GM21381 (cell line): ENCODE data around the gene SH3TC1.

Experiments
- ATAC-seq: cut with Tn5 transposase; IDR thresholded peaks from one replicate; pipeline ENCODE4 v1.9.1; 2021; ENCODE audit warnings: mild to moderate bottlenecking, moderate library complexity; ENCODE audit not compliant: unreplicated experiment

SH3TC1 gene

DNA sequence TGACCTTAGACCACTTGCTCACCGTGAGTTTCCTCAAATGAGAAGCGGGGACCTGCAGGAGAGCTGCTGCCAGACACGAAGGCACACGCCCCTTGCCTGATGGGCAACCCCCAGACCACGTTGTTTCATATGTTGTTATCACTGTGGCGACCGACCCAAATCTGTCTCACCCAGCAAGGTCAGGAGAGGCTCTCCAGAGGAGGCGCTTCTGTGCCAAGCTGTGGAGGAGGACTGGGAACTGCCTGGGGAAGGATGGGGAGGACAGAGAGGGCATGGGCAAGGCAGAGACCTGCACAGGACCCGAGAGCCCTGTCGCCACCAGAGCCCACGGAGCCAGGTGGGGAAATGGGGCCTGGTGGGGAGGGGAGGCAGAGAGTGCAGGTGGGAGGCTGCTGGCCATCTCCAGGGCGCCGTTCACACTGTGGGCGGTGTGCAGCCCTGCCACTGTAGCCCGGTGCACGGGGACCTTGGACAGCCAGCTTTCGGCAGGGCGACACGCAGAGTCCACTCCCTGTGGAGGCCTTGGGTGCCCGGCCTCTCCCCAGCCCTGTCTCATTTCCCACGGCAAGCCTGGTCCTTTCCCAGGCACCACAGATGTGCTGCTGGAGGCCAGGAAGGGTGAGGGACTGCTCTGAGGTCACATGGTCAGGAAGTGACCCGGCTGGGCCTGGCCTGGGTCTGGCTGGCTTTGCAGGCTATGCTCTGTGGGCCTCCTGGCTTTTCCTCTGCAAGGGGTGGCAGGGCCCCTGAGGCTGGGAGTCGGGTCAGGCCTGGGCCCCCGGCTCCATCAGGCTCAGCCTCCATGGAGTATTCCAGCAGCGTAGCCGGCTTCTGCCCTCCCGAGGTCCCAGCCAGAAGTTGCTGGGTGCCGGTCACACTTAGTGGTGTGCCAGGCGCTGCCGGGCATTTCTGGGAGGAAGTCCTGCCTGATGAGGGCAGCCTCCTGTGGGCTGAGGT is 73.7 kb downstream of the SH3TC1 start:
- ATAC-seq: no peak

DNA sequence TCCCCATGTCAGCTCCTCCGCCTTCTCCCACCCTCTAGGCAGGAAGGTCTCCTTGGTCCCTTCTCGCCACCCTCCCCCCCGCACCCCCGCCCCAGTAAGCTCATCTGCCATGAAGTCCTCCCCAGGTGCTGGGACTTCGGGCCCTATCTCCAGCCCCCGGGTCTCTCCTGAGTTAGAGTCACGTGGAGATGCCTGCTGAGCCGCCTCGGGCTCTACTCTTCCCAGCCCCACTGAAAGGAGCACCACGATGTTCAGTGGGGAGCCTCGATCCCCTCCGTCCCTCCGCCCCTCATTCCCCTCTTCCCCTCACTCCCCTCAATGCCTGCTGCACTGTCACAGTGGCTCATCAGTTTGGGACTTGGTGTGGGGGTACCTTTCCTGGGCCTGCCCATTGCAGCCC is 74.4 kb downstream of the SH3TC1 start:
- ATAC-seq: no peak

DNA sequence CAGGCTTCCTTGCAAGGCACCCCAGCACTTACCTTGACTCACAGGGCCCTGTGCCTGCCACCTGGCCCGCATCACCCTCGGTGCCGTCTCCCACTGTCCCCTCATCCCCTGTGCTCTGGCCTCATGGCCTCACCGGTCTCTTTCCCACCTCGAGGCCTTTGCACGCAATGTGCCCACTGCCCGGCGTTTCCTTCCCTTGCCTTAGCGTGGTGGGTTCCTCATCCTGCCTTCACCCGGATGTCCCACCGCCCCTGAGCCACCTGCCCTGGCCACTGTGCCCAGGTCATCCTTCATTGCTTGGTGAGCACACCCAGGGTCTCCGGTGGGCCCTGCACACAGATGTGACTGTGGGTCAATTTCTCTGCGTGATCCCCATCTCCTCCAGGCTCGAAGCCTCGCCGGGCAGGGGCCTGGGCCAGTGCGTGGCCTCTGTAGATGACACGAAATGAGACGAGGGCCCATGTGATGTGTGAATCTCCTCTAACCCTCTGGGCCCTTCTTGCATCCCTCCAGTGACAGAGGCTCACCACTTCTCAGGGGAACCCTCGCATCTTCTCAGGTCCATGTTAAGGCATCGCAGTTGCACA is 75.1 kb downstream of the SH3TC1 start:
- ATAC-seq: no peak

DNA sequence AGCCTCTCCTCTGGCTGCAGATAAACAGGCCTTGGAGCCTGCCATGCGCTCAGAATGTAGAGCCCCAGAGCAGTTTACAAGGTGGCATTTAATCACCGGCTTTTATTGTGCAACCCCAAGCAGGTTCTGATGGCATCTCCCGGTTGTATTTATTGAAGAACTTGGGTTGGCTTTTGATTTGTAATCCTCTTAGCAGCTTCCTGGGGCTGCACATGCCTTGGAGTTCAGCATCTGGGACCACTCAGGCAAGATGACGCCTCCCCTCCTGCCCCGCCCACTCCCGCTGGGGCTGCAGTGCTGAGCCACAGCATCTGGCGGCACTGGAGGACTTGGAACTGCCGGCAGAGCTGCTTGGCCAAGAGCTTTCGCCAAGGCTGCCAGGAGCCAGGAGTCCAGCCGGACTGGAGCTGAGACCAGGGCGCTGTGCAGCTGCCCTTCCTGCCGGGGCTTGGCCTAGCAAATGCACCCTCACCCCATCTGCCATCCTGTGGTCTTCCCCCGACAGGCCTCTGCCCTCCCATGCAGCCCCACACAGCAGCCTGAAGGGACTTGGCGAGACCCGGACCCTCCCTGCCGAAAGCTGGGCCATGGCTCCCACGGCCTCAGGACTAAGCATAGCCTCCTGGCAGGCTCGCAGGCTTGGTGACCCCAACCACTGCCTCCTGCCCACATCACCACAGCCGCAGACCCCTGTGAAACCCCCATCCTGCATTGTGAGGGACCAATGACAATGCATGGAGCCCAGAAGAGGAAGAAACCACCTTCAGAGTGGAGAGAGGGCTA is 75.9 kb downstream of the SH3TC1 start:
- no peak for ATAC-seq

DNA sequence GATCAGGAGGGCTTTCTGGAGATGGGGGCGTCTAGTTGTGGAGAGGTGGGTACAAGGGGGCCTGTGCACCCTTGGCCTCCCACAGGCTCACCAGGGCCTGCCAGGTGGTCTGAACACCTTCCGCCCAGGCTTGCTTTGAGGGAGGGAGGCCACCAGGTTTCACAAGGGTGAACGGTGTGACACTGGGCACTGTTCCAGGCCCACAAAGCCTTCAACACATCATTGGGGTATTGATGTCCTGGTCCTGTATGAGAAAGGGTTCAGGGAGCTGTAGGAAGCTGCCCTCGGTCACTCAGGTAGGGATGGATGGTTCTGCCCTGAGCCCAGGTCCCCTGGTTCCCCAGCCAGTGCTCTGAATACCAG is 76.4 kb downstream of the SH3TC1 start:
- ATAC-seq: no peak

DNA sequence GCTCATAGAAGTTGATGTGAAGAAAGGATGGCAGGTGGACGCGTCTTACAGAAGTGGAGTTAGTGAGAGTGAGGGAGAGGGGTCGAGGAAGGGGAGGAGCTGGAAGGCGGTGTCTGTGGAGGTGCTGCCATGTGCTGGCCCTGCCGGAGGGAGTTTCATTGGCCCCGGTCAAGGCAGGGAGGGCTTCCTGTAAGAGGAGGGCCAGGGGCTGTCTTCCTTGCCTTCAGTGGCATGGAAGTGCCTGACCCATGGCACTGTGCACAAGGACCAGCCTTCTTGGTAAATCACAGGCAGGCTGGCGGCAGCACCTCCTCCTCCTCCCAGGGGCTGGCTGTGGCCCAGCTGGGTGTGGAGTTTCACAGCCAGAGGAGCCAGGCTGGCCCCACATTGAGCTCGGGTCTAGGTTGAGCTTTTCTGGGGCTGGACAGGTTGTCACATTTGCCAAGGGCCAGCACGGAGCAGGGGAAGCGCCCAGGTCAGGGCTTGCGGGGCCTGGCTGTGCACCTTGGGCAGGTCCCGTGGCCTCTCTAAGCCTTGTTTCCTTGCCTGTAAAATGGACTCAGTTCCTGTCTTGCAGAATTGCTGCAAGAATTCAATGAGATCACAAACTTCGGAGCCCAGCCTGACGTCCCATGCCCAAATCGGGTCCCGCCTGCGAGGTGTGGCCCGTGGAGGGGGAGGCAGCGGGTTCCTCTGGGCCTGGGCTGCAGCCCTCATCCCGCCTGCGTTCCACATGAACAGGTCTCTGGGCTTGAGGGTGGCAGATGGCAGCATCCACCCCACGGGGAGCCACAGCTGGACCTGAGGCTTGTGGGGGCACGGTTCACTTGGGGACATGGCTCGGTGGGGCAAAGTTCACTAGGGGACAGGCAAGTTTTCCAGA is 77.5 kb downstream of the SH3TC1 start:
- ATAC-seq: no peak

DNA sequence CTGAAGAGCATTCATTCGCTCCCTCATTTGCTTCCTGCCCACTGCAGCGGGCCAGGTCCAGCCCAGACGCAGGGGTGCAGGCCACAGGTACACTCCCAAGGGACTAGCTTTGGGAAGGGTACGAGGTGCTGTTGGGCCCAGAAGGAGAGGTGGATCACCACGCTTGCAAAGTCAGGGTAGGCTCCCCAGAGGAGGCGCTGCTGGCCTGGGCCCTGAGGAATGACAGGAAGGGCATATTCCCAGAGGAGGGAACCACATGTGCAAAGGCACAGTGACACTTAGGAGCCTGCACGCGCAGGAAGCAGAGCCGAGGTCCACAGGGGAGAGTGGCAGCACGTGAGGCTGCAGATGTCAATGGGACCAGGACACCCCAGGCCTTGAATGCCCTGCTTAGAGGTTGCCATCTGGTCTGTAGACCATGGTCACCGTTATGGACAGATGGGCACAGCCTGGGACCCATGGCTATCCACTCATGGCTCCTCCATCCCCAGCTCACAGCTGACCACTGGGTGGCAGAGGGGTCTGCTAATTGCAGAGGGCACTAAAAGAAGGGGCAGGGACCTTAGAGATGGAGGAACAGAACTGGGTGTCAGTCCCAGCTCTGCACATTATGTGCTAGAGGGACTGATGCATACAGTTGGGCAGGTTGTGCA is 78.4 kb downstream of the SH3TC1 start:
- no peak for ATAC-seq

DNA sequence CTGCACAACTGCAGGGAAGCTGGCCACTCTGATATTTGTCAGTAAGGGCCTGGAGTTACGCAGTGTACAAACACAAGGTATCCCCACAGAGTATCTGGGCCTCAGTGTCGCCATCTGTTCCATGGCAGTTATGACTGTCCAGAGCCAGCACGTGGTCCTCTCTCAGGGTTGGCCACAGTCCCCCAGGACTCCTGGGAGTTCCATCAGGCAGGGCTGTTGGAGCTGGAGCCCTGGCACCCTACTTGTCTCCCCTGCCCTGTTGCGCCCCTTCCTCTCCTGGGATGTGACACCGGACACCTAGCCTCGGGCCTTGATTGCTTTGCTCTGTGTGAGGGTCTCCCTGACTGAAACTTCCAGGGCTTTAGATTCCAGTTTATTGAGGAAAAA is 78.9 kb downstream of the SH3TC1 start:
- ATAC-seq: no peak

DNA sequence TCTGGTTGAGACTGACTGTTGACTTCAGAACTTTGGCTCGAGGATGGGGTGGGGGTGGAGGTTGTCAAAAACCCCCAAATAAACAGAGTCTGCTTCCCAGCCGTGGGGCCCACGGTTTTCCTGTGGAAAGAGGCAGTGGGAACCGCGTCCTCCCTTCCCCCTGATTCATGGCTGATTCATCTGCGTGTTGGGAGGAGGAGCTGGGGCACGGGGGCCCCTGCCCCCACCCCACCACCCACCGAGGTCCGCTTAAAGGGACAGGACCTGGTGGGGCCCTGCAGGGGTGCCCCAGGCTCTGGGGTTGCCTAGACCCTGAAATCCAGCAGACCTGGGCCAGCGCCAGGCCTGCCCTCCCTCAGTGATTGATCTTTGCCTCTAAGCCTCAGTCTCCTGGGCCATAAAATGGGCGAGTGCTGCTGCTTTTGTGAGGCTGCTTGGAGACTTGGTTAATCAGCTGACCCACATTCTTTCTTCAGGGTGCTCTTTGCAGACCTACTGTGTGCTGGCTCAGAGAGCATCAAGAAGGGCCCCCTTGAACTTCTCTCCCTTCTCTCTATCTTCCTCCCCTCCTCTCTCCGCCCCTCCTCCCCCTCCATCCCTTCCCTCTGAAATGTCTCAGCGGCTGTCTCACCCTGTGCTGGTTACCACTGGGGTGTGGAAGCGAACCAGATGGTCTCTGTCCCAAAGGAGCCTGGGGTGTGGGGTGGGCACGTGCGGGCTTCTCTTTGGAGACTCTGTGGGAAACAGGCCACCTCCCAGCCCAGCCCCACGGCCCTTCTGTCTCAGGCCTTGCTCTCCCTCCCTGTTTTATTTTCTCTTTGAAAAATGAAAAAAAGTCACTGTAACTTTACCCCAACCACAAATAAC is 79.6 kb downstream of the SH3TC1 start:
- no peak for ATAC-seq

DNA sequence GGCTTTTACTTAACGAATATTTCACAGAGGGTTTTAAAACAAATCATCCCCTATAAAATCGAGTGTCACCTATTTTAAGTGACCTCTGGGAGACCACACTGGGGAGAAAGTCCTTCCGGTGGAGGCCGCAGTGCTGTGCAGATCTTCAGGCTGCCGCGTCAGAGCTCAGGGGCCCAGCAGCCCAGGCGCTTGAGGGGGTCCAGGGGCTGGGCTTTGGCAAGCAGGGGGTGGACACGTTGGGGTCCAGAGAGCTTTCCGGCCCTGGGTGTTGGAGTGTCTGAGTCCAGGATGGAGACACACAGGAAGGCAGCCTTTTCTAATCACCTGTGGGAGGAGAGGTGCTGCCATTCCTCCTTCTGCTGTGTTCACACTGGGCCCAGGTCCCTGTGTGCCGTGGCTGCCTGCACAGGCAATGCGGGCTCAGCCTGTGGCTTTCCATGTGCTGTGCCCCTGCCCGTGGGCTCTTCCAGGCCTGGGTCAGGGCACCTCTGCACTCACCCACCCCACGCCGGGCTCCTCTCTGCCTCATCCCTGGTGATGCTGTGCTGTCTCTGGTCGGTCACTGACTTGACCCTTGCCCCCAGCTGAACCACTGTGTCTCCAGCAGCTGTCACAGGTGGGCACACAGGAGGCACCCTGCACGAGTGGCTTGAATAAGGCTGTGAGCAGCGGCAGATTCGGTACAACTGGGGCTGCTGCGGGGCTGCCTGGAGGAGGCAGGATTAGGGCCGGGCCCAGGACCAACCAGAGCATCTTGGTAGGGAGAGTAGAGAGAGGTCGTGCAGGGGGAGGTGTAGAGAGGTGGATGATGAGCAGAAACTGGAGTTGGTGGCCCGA is 80.4 kb downstream of the SH3TC1 start:
- ATAC-seq: no peak

DNA sequence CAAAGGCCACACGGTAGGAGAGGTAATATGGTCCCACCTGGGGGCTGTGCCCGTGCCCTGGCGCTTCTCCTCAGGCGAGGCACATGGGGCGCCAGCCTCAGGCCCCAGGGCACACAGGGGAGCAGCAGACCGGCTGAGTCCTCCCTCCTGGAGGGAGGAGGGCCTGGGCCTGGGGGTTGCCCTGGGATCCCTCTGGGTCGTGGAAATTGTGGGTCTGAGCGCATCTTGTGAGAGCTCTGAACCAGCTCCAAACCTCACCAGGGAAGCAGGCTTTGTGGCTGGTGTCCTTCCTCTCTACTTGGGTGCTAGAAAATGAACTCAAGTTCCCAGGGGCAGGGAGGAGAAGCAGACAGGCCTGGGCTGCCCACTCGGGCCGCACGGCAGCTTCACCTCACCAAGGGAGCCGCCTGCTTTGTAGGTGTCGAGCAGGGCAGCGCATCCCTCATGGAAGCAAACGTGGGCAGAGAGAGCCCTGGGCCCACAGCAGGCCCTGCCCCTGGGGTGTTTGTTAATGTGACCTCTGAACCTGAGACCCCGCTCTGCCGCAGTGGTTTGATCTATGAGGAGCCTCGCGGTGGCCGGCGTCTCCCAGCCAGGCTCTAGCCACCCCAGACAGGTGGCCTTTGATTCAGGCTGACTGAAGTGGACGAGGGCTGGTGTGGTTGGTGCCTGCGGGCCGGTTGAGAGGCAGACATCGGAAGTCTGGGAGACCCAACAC is 81.2 kb downstream of the SH3TC1 start:
- ATAC-seq: no peak

DNA sequence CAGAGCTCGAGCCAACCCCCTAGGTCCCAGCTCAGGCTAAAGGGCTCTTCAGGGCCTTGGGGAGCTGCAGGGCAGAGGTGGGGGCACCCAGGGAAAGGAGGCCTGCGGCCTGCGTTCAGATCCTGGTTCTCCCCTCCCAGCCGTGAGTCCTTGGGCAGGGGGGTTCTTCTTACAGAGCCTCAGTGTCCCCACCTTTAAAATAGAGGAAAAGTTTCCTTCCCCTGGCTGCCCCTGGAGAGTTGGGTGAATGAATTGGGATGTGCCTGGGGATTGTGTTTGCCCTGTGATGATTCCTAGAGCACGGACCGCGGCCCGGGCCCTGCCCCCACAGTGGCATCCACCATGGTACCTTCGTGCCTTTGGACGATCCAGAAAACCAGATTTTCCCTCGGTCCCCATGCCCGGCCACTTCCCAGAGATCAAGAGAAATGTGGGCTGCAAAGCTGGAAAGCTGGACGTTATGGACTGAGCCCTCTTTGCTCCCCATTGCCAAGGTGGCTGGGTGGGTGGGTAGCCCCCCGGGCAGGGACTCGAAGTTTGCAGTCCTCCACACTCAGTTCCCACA is 81.9 kb downstream of the SH3TC1 start:
- no peak for ATAC-seq

DNA sequence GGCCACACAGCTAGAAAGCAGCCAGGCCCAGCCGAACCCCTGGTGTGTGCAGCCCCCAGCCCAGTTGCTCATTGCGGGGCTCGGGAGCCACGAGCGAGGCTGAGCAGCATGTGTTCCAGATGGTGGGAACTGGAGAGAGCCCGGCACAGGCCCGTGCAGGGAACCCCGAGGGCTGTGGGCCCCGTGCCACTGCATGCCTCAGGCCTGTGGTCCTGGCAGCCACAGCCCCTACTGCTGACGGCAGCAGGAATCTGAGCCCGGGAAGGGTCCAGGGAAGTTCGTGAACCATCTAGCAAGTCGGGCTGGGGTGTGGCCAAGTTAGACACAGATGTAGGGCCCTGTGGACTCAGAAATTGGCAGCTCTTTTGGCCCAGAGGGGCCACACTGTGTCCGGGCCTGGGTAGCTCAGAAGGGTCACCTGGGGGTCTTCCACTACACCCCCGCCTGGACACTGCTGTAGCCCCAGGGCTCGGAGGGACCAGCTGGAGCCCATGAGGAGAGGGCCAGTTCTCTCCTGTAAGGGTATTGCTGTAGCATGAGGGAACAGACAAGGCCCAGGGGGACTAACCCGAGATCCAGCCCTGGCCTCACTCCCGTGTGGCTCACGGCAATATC is 82.5 kb downstream of the SH3TC1 start:
- no peak for ATAC-seq

DNA sequence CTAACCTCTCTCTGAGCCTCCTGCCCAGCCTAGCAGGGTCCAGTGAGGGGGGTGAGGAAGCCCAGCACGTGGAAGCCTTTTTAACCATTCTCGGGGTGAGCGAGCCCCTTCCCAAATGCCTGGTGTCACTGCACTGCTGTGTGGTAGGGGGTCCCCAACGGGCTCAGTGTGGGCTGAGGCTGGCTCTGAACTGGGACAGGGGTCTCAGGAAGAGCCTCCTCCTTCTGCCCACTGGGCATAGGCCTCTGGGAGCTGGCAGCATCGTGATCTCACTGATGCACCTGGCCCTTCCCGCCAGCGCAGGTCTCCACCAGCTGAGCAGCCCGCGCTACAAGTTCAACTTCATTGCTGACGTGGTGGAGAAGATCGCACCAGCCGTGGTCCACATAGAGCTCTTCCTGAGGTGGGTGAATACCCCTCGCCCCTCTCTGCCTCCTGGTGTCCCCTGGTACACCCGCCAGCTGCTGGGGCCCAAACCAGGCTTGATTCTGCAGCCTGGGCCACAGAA is 83.1 kb downstream of the SH3TC1 start:
- no peak for ATAC-seq

DNA sequence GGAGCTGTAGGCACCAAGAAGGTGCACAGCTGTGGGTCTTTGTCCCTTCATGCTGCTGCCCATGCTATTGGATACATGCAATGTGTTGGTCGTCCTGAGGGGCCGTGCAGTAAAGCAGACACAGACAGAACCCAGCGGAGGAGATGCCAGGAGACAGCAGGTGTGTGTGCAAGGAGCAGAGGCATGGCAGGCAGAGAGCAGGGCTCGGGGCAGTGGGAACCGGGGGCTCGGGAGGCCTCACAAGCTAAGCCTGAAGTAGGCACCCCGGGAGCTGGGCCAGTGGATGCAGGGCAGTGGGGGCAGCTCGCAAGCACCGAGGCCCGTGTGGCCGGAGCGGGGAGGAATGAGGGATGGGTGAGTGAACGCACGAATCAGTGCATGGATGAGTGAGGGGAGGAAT is 83.7 kb downstream of the SH3TC1 start:
- ATAC-seq: no peak

DNA sequence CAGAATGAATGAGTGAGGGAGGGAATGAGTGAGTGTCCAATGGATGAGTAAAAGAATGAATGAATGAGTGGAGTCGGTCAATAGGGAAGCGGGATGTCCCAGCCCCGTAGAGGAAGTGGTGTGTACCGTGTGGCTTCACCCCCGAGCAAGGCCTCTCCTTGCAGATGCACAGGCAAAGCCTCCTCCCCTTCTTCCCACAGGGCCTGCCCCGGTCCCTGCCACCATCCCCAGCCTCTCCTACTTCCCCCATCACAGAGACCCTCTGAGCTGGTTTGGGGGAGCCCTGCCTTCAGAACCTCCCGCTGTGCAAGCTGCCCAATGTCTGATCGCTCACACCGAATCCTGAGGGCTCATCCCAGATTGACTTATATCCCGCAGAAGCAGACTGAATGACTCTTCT is 84.1 kb downstream of the SH3TC1 start:
- no peak for ATAC-seq

DNA sequence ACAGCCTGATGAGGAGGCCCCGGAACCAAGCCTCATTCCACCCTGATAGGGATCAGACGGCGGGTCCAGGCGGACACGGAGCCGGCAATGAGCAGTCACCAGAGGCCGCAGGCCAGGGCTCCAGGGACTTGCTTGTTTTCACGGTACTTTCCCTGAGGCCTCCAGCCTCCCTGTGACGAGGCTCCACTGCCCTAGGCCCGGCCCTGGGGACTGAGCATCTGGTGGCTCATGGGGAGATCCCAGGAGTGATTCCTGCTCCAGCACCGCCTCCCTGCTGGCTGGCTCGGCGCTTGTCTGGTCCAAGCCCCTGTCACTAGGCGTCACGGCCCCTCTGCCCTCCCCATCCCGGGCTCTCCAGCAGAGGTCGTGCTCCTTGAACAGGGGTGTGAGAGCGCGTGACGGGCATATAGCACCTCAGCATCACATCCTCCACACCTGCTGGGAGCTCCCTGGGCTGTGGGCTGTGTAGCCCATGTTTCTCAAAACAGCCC is 84.6 kb downstream of the SH3TC1 start:
- no peak for ATAC-seq
